LNCAP (cell line): ENCODE data around the gene CHRNB1.

Source experiments
- CTCF ChIP-seq: fragments of 450-650 bp; IDR thresholded peaks from 2 replicates; pipeline ENCODE4 v1.5.1; 2017; ENCODE audit warnings: mild to moderate bottlenecking

CHRNB1 gene

GRCh38 chr17:7503521-7503920 lies 58.7 kb downstream of the CHRNB1 start:
- no peak for TF ChIP-seq CTCF
